MM.1S (cell line): Measurements from ENCODE around the gene NDUFS3.

Source experiments
- CTCF ChIP-seq: fragments of 300-600 bp; sonication (generic); IDR thresholded peaks from 2 replicates; pipeline ENCODE4 v1.5.1; 2016; ENCODE audit warnings: antibody characterized with exemption, low read length, mixed read lengths
- EZH2 ChIP-seq: fragments of 300-600 bp; sonication (generic); optimal IDR thresholded peaks from 2 replicates; pipeline ENCODE3; 2017; ENCODE audit warnings: low read depth, mild to moderate bottlenecking, antibody characterized with exemption, low read length, mixed read lengths
- EZH2phosphoT487 ChIP-seq: fragments of 300-600 bp; sonication (generic); IDR thresholded peaks from 2 replicates; pipeline ENCODE4 v1.6.1; 2018; ENCODE audit warnings: antibody characterized with exemption, low read length

- no peak for TF ChIP-seq CTCF
- TF ChIP-seq EZH2phosphoT487, result no peak
- TF ChIP-seq EZH2, result no peak
Observed at GRCh38 chr11:47583844-47584243, 5.0 kb downstream of the NDUFS3 start.
